Measurements from ENCODE around the gene CDH6. TPM values are rescaled to one million over a fixed set of nuclear protein-coding genes. Genes with fewer than 3 reads are reported as not detected.

The CDH6 gene
- total and polyA plus RNA-seq, 10 of the 15 experiments (the other 5 are each of a cell fraction or from before 2014, with no cell fraction given) = 0.01 TPM; not detected in 9

DNA sequence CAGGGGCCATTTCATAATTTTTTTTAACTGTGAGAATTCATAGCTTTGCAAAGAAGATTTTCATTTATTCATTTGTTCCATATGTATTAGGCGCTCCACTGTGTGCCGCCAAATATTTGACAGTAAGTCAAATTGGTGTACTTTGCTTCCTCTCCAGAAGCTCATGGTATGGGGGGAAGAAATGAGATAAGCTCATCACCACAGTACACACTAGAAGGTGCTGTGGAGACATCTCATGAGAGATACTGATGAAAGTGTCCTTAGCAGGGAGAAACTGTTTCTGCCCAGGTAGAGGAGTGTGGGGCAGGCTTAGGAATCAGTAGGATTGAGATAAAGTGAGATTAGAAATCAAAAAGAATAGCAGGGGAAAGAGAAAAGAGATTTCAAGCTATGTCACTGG, 136.2 kb downstream of the CDH6 start:
- TF ChIP-seq ZNF384 (IDR thresholded peaks at IDR 0.05; ENCODE audit: borderline replicate concordance, low read depth, low read length) (no peak), EGR1 (IDR thresholded peaks at IDR 0.05; ENCODE audit: borderline replicate concordance in 1 of 2, low read depth in 2 of 2, low read length in 2 of 2) (no peak), WRNIP1 (IDR thresholded peaks at IDR 0.05; ENCODE audit: borderline replicate concordance, low read depth, low read length) (no peak), CHD1 (IDR thresholded peaks at IDR 0.05; ENCODE audit: low read depth, low read length) (no peak), NR2C1 (IDR thresholded peaks at IDR 0.05) (no peak)
- TF ChIP-seq, protein P1, sequence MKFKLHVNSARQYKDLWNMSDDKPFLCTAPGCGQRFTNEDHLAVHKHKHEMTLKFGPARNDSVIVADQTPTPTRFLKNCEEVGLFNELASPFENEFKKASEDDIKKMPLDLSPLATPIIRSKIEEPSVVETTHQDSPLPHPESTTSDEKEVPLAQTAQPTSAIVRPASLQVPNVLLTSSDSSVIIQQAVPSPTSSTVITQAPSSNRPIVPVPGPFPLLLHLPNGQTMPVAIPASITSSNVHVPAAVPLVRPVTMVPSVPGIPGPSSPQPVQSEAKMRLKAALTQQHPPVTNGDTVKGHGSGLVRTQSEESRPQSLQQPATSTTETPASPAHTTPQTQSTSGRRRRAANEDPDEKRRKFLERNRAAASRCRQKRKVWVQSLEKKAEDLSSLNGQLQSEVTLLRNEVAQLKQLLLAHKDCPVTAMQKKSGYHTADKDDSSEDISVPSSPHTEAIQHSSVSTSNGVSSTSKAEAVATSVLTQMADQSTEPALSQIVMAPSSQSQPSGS (IDR thresholded peaks at IDR 0.05; ENCODE audit: low read length) = no peak
- TF ChIP-seq, protein P2, sequence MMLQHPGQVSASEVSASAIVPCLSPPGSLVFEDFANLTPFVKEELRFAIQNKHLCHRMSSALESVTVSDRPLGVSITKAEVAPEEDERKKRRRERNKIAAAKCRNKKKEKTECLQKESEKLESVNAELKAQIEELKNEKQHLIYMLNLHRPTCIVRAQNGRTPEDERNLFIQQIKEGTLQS (IDR thresholded peaks at IDR 0.05; ENCODE audit: borderline replicate concordance, extremely low read depth, low read depth, low read length) = no peak
- TF ChIP-seq, protein P3, sequence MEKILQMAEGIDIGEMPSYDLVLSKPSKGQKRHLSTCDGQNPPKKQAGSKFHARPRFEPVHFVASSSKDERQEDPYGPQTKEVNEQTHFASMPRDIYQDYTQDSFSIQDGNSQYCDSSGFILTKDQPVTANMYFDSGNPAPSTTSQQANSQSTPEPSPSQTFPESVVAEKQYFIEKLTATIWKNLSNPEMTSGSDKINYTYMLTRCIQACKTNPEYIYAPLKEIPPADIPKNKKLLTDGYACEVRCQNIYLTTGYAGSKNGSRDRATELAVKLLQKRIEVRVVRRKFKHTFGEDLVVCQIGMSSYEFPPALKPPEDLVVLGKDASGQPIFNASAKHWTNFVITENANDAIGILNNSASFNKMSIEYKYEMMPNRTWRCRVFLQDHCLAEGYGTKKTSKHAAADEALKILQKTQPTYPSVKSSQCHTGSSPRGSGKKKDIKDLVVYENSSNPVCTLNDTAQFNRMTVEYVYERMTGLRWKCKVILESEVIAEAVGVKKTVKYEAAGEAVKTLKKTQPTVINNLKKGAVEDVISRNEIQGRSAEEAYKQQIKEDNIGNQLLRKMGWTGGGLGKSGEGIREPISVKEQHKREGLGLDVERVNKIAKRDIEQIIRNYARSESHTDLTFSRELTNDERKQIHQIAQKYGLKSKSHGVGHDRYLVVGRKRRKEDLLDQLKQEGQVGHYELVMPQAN (conservative IDR thresholded peaks at IDR 0.05) = no peak
- TF ChIP-seq, protein P4, sequence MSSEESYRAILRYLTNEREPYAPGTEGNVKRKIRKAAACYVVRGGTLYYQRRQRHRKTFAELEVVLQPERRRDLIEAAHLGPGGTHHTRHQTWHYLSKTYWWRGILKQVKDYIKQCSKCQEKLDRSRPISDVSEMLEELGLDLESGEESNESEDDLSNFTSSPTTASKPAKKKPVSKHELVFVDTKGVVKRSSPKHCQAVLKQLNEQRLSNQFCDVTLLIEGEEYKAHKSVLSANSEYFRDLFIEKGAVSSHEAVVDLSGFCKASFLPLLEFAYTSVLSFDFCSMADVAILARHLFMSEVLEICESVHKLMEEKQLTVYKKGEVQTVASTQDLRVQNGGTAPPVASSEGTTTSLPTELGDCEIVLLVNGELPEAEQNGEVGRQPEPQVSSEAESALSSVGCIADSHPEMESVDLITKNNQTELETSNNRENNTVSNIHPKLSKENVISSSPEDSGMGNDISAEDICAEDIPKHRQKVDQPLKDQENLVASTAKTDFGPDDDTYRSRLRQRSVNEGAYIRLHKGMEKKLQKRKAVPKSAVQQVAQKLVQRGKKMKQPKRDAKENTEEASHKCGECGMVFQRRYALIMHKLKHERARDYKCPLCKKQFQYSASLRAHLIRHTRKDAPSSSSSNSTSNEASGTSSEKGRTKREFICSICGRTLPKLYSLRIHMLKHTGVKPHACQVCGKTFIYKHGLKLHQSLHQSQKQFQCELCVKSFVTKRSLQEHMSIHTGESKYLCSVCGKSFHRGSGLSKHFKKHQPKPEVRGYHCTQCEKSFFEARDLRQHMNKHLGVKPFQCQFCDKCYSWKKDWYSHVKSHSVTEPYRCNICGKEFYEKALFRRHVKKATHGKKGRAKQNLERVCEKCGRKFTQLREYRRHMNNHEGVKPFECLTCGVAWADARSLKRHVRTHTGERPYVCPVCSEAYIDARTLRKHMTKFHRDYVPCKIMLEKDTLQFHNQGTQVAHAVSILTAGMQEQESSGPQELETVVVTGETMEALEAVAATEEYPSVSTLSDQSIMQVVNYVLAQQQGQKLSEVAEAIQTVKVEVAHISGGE (CRISPR knock-in tag; IDR thresholded peaks at IDR 0.05) = no peak
- TF ChIP-seq, protein P5, sequence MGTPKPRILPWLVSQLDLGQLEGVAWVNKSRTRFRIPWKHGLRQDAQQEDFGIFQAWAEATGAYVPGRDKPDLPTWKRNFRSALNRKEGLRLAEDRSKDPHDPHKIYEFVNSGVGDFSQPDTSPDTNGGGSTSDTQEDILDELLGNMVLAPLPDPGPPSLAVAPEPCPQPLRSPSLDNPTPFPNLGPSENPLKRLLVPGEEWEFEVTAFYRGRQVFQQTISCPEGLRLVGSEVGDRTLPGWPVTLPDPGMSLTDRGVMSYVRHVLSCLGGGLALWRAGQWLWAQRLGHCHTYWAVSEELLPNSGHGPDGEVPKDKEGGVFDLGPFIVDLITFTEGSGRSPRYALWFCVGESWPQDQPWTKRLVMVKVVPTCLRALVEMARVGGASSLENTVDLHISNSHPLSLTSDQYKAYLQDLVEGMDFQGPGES (IDR thresholded peaks at IDR 0.05) = no peak
- in situ Hi-C loops (cut with MboI) (no loop called here), intact Hi-C loops (cut with micrococcal nuclease; ENCODE audit: unreplicated experiment) (no loop called here)
- Histone ChIP-seq H3K36me3 (ENCODE audit: control insufficient read depth in 2 of 2, insufficient read depth in 2 of 2, low read length in 1 of 2) (no peaks in the 10 kb centered on the region), H2AFZ (ENCODE audit: control insufficient read depth, low read depth, low read length) (no peak overlapping the region), H3K79me2 (ENCODE audit: control insufficient read depth, insufficient read depth, low read length) (no peaks in the 10 kb centered on the region), H3K9ac (ENCODE audit: control insufficient read depth, insufficient read depth, low read length) (no peak overlapping the region), H3K4me3 (no peak overlapping the region), H3K27ac (ENCODE audit: control insufficient read depth, insufficient read depth) (no peak overlapping the region), H4K20me1 (ENCODE audit: control insufficient read depth, insufficient read depth) (no peaks in the 10 kb centered on the region), H3K9me3 (replicated peaks; ENCODE audit: control insufficient read depth, insufficient read depth, low read length) (no peaks in the 10 kb centered on the region), H3K27me3 (replicated peaks in 1 of 2; ENCODE audit: control insufficient read depth in 2 of 2, insufficient read depth in 2 of 2, low read length in 1 of 2) (no peaks in the 10 kb centered on the region; a peak in 1 of 4 replicates), H3K4me1 (ENCODE audit: control insufficient read depth, insufficient read depth, low read length) (no peaks in the 10 kb centered on the region), H3K4me2 (ENCODE audit: control insufficient read depth, insufficient read depth) (no peak overlapping the region)
- DNase-seq (ENCODE audit: low read depth, low spot score) (no peak), ATAC-seq (no peak), FAIRE-seq (no peak)
- WGBS (ENCODE audit: insufficient coverage, insufficient replicate concordance, low lambda C conversion rate, missing lambda C conversion rate) = 91% methylated on average over 2 of the region's 2 CpGs
- POLR2A ChIA-PET = no interaction called here
- CTCF ChIA-PET = interaction anchor here (1.1 to 1.5 kb wide), 4 partner anchors 22 to 97 kb away, joined by 3 to 4 read pairs (median 3); no protein-coding TSS in a partner anchor
- SMC1A ChIA-PET (ENCODE audit: uncharacterized antibody, unreplicated experiment) = interaction anchor here (1.0 to 2.3 kb wide), 3 partner anchors 9 to 59 kb away, joined by 3 to 6 read pairs (median 3); no protein-coding TSS in a partner anchor
- RAD21 ChIA-PET (ENCODE audit: unreplicated experiment) = interaction anchor here (0.6 kb wide), 1 partner anchor 107 kb away, joined by 3 read pairs; no protein-coding TSS in a partner anchor
- BruUV-seq (replicated peaks) = no TSS peak
